Effector CD8-positive, alpha-beta T cell (primary cell): ENCODE data around the gene UBAP1.
"Not testable (repeated sequence)": the region's sequence is repeated elsewhere in the genome, so short reads cannot be mapped to it uniquely, and the experiment has no call there.

Experiments used
- DNase-seq: peaks from one replicate; lab custom pipeline; 2025; lab: John Stamatoyannopoulos, UW

UBAP1 gene

GRCh38 chr9:34259315-34259714 lies 80.5 kb downstream of the UBAP1 start:
- no peak for DNase-seq

DNA sequence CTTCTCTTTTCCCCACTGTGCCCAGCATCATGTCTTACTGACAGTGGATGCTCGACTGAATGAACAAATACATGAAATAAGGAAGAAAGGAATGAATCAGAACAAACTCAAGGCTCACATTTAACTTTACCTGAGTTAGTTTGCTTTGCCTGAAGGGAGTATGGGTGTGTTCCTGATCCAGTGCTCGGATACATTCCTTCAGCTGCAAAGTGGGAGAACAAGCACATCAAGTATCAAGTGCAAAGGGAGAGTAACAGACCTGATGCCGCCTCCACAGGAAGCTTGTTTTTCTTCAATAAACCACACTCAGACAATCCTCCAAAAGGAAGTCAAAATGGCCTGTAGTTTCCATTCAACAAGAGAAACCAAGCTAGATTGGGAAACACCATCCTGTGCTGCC lies 84.1 kb downstream of the UBAP1 start:
- DNase-seq = no peak

DNA sequence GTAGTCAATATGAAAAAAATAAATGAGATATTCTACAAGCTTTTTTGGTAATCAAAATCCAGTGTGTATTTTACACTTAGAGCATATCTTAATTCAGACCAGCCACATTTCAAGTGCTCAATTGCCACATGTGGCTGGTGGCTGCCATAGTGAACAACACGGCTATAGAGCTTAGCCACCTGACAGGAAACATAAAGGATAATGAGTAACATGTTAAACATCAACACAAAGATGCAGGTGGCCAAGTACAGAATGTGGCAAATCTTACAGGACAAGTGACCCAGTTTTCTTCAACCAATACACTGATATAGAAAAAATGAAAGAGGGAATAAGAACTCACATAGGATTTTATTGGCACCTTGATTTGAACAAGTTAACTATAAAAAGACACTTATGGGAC lies 88.8 kb downstream of the UBAP1 start:
- DNase-seq = no peak

DNA sequence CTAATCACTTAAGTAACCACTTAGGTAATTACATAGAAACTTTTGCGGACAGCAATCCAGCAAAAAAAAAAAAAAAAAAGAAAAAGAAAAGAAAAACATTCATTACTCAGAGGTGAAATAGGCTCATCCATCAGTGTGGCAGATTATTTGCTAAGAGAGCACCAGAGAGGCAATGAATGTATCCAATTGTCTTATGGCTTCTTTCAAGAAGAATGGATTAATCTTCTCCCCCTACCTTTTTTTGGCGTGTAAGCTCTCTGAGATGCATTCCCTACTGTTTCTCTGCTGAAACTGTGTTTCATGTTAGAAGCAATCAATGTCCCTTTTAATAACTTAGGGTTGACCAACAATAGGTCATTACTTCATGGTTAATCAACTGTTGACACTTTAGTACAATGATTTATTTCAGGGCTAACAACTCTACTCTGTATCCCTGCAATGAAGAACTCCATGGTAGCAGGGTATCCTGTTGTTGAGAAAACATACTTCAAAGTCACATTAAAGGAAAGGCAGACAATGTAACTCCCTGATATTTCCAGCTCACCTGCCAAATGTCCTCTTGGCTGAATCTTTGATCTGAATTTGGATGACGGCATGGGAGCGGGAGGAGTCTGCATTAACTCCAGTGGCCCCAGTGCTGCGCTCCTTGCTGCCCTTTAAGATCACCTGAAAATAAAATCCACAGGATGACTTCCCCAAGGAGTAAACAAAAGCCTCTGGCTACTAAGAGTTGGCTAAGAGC lies 92.6 kb downstream of the UBAP1 start:
- DNase-seq = no peak

DNA sequence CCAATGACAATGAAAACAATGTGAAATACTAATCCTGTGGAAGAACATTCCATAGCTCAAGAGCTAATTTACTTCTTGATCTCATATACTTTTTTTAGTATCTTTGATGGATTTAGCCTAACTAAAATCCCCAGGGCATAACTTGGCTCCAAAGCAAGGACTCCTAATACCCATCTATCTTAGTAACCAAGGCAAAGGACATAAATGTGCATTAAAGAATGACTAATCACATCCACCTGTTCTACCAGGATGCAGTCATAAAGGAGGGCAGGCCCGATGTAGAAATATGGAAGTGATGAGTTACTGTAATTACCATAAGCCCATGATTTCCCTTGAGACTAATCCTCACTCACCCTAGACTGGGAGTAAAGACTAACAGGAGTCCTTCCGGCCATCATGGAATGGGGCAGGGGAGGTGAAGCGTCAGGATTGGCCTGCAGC lies 93.3 kb downstream of the UBAP1 start:
- DNase-seq = no peak

DNA sequence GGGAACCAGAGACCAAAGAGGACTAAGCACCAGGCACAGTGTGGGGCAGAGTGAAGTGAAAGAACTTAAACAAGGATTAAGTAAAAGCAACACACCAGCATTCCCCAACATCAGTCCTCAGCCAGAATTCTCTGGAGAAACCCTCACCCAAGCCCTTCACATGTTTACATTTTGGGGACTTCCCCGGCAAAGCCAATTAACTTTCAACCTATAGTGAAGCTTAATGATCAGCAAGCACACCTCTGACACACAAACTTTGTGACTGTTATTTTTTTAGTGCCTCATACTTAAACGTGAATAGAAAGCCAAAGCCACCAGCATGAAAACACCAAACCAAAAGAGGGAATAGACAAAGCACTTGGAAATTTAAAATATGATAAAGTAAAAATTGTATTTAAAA lies 94.7 kb downstream of the UBAP1 start:
- DNase-seq = not testable (repeated sequence)

DNA sequence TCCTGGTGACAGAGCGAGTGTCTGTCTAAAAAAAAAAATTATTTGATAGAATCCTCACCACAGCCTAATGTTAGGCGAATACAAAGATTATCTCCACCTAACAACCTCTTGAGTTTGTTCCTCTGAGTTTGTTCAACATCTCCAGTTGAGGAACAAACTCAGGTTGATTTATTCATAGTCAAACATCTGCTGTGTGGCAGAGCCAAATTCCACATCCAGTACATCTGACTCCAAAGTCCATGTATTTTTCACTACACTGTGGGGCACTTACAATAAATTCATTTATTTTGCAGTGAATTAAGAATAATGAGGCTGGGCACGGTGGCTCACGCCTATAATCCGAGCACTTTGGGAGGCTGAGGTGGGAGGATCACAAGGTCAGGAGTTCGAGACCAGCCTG lies 97.0 kb downstream of the UBAP1 start:
- no peak for DNase-seq

GRCh38 chr9:34276772-34277171 lies 97.9 kb downstream of the UBAP1 start:
- no peak for DNase-seq

DNA sequence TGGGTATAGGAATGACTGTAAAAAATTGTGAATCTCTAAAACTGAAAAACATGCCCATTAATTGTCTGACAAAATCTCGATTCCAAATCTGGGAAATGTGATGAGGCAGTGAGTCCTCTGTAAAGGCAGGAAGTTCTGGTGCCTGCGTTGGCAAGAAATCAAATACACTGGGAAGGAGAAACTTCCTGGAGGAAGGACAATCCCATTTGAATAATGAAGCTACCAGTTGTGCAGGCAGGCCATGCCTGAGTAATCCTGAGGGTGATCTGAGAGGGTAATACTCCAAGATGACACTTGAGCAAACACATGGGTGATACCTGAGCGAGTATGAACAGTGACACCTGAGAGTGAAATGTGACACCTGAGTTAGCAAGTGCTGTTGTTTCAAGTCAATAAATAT lies 100.6 kb downstream of the UBAP1 start:
- DNase-seq = no peak

GRCh38 chr9:34282096-34282495 lies 103.3 kb downstream of the UBAP1 start:
- no peak for DNase-seq

DNA sequence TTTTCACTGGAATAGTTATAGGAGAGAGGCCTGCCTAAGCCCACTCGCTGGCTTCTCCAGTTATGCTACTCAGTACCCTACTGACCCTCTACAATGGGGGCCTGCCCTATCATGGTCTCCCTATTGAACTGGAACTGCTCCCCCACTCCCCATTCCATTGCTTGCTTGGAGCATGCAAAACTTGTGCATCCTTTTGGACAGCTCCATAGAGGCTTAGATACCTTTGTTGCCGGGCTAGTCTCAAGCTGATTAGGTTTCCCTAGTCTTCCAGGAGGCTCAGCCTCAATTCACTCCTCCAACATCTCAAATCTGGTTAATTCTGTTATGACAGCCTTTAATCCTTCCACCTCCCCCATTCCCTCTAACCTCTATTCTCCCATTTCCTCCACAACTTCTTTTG lies 110.3 kb downstream of the UBAP1 start:
- no peak for DNase-seq

- no peak for DNase-seq
Measured at GRCh38 chr9:34291023-34291422, 112.2 kb downstream of the UBAP1 start.

DNA sequence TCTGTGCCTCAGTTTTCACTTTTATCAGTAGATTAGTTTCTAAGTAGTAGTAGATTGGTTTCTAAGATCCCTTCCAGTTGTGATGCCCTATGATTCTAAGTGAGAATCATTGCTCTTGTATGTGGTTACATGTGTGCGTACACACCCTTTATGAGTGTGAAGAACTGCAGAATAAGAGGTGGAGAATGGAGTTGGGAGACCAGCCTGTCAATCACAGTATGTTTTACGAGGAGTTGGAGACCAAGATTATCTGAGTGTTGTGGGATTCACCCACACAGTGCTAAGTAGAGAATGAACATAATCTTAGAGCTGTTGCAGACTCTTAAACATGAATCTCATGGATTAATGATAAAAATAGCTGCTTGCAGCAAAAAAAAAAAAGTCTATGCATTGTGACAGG lies 112.6 kb downstream of the UBAP1 start:
- no peak for DNase-seq

- DNase-seq = no peak
Measured at GRCh38 chr9:34292552-34292951, 113.7 kb downstream of the UBAP1 start.

DNA sequence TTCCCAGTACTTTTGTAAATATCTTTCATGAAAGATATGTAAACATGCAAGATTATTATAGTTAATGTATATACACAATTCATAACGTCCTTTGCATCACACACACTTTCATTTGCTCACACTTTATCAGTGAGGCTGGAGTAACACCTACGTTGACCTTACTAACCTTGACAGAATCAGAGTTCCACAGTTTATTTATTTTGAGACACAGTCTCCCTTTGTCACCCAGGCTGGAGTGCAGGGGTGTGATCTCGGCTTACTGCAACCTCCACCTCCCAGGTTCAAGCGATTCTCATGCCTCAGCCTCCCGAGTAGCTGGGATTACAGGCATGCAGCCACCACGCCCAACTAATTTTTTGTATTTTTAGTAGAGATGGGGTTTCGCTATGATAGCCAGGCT lies 122.2 kb downstream of the UBAP1 start:
- DNase-seq = not testable (repeated sequence)
